ENCODE measurements around the gene BID. TPM values are rescaled to one million over a fixed set of nuclear protein-coding genes. Genes with fewer than 3 reads are reported as not detected.

The BID gene
- total and polyA plus RNA-seq, 2 of the 8 experiments (the other 6 are each of a cell fraction or from before 2014, with no cell fraction given) = 39.3 to 114 TPM

- TF ChIP-seq TAF1 (IDR thresholded peaks at IDR 0.05; ENCODE audit: low read depth, low read length) (no peak), ATF3 (IDR thresholded peaks at IDR 0.05; ENCODE audit: insufficient read depth, low read depth, low read length) (no peak), EGR1 (IDR thresholded peaks at IDR 0.05; ENCODE audit: borderline replicate concordance, low read depth, low read length) (no peak), POLR2AphosphoS5 (IDR thresholded peaks at IDR 0.05; ENCODE audit: low read depth, low read length) (no peak), GABPA (IDR thresholded peaks at IDR 0.05; ENCODE audit: borderline replicate concordance, insufficient read depth, low read length) (no peak)
Measured at GRCh38 chr22:17772958-17773605, 1.2 kb downstream of the BID start (continued).
